Endodermal cell (in vitro differentiated cells): Measurements from ENCODE around the gene CELF3. TPM values are rescaled to one million over a fixed set of nuclear protein-coding genes. Genes with fewer than 3 reads are reported as not detected.
"Not testable (repeated sequence)": the region's sequence is repeated elsewhere in the genome, so short reads cannot be mapped to it uniquely, and the experiment has no call there.

Experiments
- DNase-seq: peaks from one replicate; pipeline ENCODE4 v3.0.0-alpha.2; 2017
- H3K27ac ChIP-seq: 2 replicates; pipeline ENCODE4 v1.5.1; 2013; ENCODE audit warnings: mild to moderate bottlenecking, low read depth, low read length, moderate library complexity
- H3K27me3 ChIP-seq: 2 replicates; pipeline ENCODE4 v1.6.1; 2013; ENCODE audit warnings: mild to moderate bottlenecking, low read length, moderate library complexity; ENCODE audit not compliant: insufficient read depth, control insufficient read depth, poor library complexity, severe bottlenecking
- H3K36me3 ChIP-seq: 2 replicates; pipeline ENCODE4 v1.7.0; 2013; ENCODE audit warnings: mild to moderate bottlenecking, low read length, moderate library complexity; ENCODE audit not compliant: control insufficient read depth, insufficient read depth
- H3K4me1 ChIP-seq: one replicate; pipeline ENCODE4 v1.7.0; 2013; ENCODE audit warnings: low read length; ENCODE audit not compliant: control insufficient read depth, insufficient read depth
- H3K4me3 ChIP-seq: 2 replicates; pipeline ENCODE4 v1.5.1; 2013; ENCODE audit warnings: mild to moderate bottlenecking, low read length, moderate library complexity
- H3K9ac ChIP-seq: 2 replicates; pipeline ENCODE4 v1.6.1; 2013; ENCODE audit warnings: mild to moderate bottlenecking, low read length, moderate library complexity; ENCODE audit not compliant: poor library complexity, severe bottlenecking; ENCODE audit errors: extremely low read depth
- H3K9me3 ChIP-seq: 2 replicates; pipeline ENCODE4 v1.6.1; 2013; ENCODE audit warnings: mild to moderate bottlenecking, low read length, moderate library complexity; ENCODE audit not compliant: control insufficient read depth
- H3K27ac Mint-ChIP-seq: 2 replicates; pipeline ENCODE4 v1.8.0; 2020; ENCODE audit warnings: mixed read lengths
- H3K27me3 Mint-ChIP-seq: 2 replicates; pipeline ENCODE4 v1.8.0; 2021; ENCODE audit warnings: mild to moderate bottlenecking, mixed read lengths; ENCODE audit not compliant: insufficient read depth
- H3K36me3 Mint-ChIP-seq: 2 replicates; pipeline ENCODE4 v1.8.0; 2020; ENCODE audit warnings: low read depth, mixed read lengths
- H3K4me1 Mint-ChIP-seq: 2 replicates; pipeline ENCODE4 v1.8.0; 2020; ENCODE audit warnings: mixed read lengths
- H3K4me3 Mint-ChIP-seq: 2 replicates; pipeline ENCODE4 v1.8.0; 2020; ENCODE audit warnings: mild to moderate bottlenecking, moderate library complexity, mixed read lengths
- H3K9me3 Mint-ChIP-seq: 2 replicates; pipeline ENCODE4 v1.8.0; 2020; ENCODE audit warnings: mild to moderate bottlenecking, mixed read lengths
- WGBS, 2 experiments: methylation state at CpG; one replicate each; pipeline versions ENCODE4 v1.1.5 to v1.1.7; 2013; ENCODE audit warnings: missing lambda C conversion rate in 2 of 2, mixed read lengths in 1 of 2; ENCODE audit not compliant: insufficient coverage in 1 of 2, insufficient read length in 1 of 2; 5-methylcytosine and 5-hydroxymethylcytosine counted together
- total RNA-seq, 2 donors: library from RNA; stranded (reverse); fragmentation: NEBNext Ultra II Directional in 1 of 2; extraction: Animal tissue kit (Norgen Biotek cat#: 25700) in 1 of 2; gene quantifications; 2 replicates in 1 of 2; 3 replicates in 1 of 2; pipeline ENCODE4 v1.2.1, GENCODE V29; 2021
- TF ChIP-seq, protein P1 (sequence below): fragments of 200-600 bp; sonication (generic); conservative IDR thresholded peaks from 2 replicates; pipeline ENCODE4 v1.5.0; 2021; ENCODE audit warnings: antibody characterized with exemption, mild to moderate bottlenecking

CELF3 gene
- total RNA-seq, 2 donors from 2014 or later = 0.24 to 0.40 TPM

- no peak overlapping the region for H3K4me3 Mint-ChIP-seq
- WGBS, 2 experiments = 100% methylated on average over 1 to 2 of the region's 2 CpGs
- no peak overlapping the region for H3K27ac ChIP-seq
- peaks cover 34% of the 10 kb centered on the region for H3K36me3 Mint-ChIP-seq
- peaks cover 42% of the 10 kb centered on the region for H3K36me3 ChIP-seq
- TF ChIP-seq, protein P1, sequence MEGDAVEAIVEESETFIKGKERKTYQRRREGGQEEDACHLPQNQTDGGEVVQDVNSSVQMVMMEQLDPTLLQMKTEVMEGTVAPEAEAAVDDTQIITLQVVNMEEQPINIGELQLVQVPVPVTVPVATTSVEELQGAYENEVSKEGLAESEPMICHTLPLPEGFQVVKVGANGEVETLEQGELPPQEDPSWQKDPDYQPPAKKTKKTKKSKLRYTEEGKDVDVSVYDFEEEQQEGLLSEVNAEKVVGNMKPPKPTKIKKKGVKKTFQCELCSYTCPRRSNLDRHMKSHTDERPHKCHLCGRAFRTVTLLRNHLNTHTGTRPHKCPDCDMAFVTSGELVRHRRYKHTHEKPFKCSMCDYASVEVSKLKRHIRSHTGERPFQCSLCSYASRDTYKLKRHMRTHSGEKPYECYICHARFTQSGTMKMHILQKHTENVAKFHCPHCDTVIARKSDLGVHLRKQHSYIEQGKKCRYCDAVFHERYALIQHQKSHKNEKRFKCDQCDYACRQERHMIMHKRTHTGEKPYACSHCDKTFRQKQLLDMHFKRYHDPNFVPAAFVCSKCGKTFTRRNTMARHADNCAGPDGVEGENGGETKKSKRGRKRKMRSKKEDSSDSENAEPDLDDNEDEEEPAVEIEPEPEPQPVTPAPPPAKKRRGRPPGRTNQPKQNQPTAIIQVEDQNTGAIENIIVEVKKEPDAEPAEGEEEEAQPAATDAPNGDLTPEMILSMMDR = no peak
- H3K4me1 ChIP-seq = no peaks in the 10 kb centered on the region
- no peaks in the 10 kb centered on the region for H3K27me3 Mint-ChIP-seq
- H3K9me3 Mint-ChIP-seq = no peaks in the 10 kb centered on the region
- peaks cover 4% of the 10 kb centered on the region for H3K4me1 Mint-ChIP-seq
- no peak overlapping the region for H3K4me3 ChIP-seq
- no peaks in the 10 kb centered on the region for H3K27me3 ChIP-seq
- DNase-seq = no peak
- H3K9ac ChIP-seq = no peak overlapping the region
- no peaks in the 10 kb centered on the region for H3K9me3 ChIP-seq
- no peak overlapping the region for H3K27ac Mint-ChIP-seq
Observed at GRCh38 chr1:151684128-151684527, 32.5 kb downstream of the CELF3 start.

DNA sequence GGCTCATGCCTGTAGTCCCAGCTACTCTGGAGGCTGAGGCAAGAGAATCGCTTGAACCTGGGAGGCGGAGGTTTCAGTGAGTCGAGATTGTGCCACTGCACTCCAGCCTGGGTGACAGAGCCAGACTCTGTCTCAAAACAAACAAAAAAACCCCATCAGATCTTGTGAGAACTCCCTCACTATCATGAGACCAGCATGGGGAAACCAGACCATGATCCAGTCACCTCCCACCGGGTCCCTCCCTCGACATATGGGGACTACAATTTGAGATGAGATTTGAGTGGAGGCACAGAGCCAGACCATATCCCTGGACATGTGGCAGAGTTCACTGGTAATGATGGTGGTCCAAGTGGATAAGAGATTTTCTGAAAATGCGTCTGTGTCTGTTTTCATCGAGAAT is 33.7 kb downstream of the CELF3 start:
- H3K4me1 Mint-ChIP-seq, H3K9me3 ChIP-seq, H3K9ac ChIP-seq, DNase-seq, H3K27me3 Mint-ChIP-seq, H3K27ac ChIP-seq, H3K4me3 ChIP-seq, H3K4me1 ChIP-seq, H3K27ac Mint-ChIP-seq, H3K27me3 ChIP-seq, H3K9me3 Mint-ChIP-seq, H3K4me3 Mint-ChIP-seq: not testable (repeated sequence)
- peaks cover 36% of the 10 kb centered on the region for H3K36me3 Mint-ChIP-seq
- peaks cover 50% of the 10 kb centered on the region for H3K36me3 ChIP-seq
- 90 to 100% methylated on average over 4 to 7 of the region's 7 CpGs for WGBS, 2 experiments

GRCh38 chr1:151681923-151682322 is 34.7 kb downstream of the CELF3 start:
- Mint-ChIP-seq H3K36me3 (peaks cover 34% of the 10 kb centered on the region), H3K4me1 (no peaks in the 10 kb centered on the region), H3K27ac (no peak overlapping the region), H3K9me3 (no peaks in the 10 kb centered on the region), H3K27me3 (no peaks in the 10 kb centered on the region), H3K4me3 (no peak overlapping the region)
- H3K9me3 ChIP-seq = no peaks in the 10 kb centered on the region
- DNase-seq = no peak
- TF ChIP-seq, protein P1 = no peak
- H3K36me3 ChIP-seq = peaks cover 49% of the 10 kb centered on the region
- H3K27me3 ChIP-seq = no peaks in the 10 kb centered on the region
- H3K9ac ChIP-seq = no peak overlapping the region
- no peak overlapping the region for H3K4me3 ChIP-seq
- H3K4me1 ChIP-seq = no peaks in the 10 kb centered on the region
- H3K27ac ChIP-seq = no peak overlapping the region
- WGBS, 2 experiments = 100% methylated on average over 2 of the region's 2 CpGs; no CpG with 5 or more reads in 1 of the 2 experiments

- Histone ChIP-seq H3K4me3 (no peak overlapping the region), H3K9me3 (no peaks in the 10 kb centered on the region), H3K4me1 (no peaks in the 10 kb centered on the region), H3K27ac (no peak overlapping the region), H3K9ac (no peak overlapping the region), H3K27me3 (no peaks in the 10 kb centered on the region), H3K36me3 (peaks cover 38% of the 10 kb centered on the region)
- Mint-ChIP-seq H3K4me3 (no peak overlapping the region), H3K27me3 (no peaks in the 10 kb centered on the region), H3K4me1 (no peaks in the 10 kb centered on the region), H3K9me3 (no peaks in the 10 kb centered on the region), H3K36me3 (peaks cover 29% of the 10 kb centered on the region), H3K27ac (no peak overlapping the region)
- TF ChIP-seq, protein P1 = no peak
- WGBS, 2 experiments = 92 to 96% methylated on average over 2 of the region's 3 CpGs
- DNase-seq = no peak
Observed at GRCh38 chr1:151680826-151681225, 35.8 kb downstream of the CELF3 start.
